Upper lobe of left lung (tissue), 4 donors: ENCODE results near the gene AGBL4.

ENCODE experiments used
- EP300 ChIP-seq, 4 donors: sonication (generic); formaldehyde crosslinking; IDR thresholded peaks; one replicate each; pipeline ENCODE4 v1.5.1; 2017; ENCODE audit warnings: antibody characterized with exemption in 4 of 4, control low read depth in 2 of 4
- POLR2A ChIP-seq, 4 donors: fragments of 450-650 bp; IDR thresholded peaks; one replicate each; pipeline ENCODE4 v1.5.1; 2016 to 2017; ENCODE audit warnings: antibody characterized with exemption in 4 of 4, mild to moderate bottlenecking in 2 of 4
- TF ChIP-seq, protein P1 (sequence below), 6 experiments: fragments of 450-650 bp in 4 of 6; fragments of 200-600 bp in 2 of 6; sonication (generic) in 2 of 6; IDR thresholded peaks; one replicate each; pipeline ENCODE4 v1.5.1; 2016 to 2019; ENCODE audit warnings: antibody characterized with exemption in 6 of 6

DNA sequence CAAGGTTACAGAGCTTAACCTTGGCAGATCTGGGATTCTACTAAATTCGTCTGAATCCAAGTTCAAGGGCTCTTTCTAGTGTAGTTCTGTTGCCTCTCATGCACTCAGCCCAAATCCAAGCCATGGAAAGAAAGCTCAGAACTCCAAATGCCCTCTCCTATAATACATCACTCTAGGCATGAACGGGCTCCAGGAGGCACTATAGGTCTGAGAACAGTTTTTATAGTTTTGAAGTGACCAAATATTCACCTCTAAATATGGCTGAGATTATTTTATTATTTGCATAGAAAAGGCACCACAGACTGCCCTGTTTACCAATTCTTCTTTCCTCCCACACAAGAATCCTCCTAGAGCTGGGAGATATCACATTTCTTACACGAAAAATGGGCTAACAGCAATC, 919.2 kb downstream of the AGBL4 start:
- TF ChIP-seq POLR2A (IDR thresholded peaks at IDR 0.05) = no peak
- TF ChIP-seq, protein P1, sequence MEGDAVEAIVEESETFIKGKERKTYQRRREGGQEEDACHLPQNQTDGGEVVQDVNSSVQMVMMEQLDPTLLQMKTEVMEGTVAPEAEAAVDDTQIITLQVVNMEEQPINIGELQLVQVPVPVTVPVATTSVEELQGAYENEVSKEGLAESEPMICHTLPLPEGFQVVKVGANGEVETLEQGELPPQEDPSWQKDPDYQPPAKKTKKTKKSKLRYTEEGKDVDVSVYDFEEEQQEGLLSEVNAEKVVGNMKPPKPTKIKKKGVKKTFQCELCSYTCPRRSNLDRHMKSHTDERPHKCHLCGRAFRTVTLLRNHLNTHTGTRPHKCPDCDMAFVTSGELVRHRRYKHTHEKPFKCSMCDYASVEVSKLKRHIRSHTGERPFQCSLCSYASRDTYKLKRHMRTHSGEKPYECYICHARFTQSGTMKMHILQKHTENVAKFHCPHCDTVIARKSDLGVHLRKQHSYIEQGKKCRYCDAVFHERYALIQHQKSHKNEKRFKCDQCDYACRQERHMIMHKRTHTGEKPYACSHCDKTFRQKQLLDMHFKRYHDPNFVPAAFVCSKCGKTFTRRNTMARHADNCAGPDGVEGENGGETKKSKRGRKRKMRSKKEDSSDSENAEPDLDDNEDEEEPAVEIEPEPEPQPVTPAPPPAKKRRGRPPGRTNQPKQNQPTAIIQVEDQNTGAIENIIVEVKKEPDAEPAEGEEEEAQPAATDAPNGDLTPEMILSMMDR (IDR thresholded peaks at IDR 0.05) = no peak
- no peak for TF ChIP-seq EP300 (IDR thresholded peaks at IDR 0.05)
